ENCODE results near the gene TTBK1. TPM values are rescaled to one million over a fixed set of nuclear protein-coding genes. Genes with fewer than 3 reads are reported as not detected.

The TTBK1 gene
- total RNA-seq, 1 experiment from 2014 or later: 0.68 TPM

GRCh38 chr6:43247114-43247999, 4.1 kb downstream of the TTBK1 start (continued):
- TF ChIP-seq HMGXB4 (CRISPR knock-in tag; IDR thresholded peaks at IDR 0.05) (no peak), ARID4B (CRISPR knock-in tag; IDR thresholded peaks at IDR 0.05; ENCODE audit: borderline replicate concordance) (no peak), CTCF (IDR thresholded peaks at IDR 0.05) (no peak), ZNF532 (CRISPR knock-in tag; IDR thresholded peaks at IDR 0.05; ENCODE audit: borderline replicate concordance) (no peak), JUN (CRISPR knock-in tag; IDR thresholded peaks at IDR 0.05) (no peak), OVOL2 (CRISPR knock-in tag; IDR thresholded peaks at IDR 0.05; ENCODE audit: borderline replicate concordance) (no peak), ATF3 (CRISPR knock-in tag; conservative IDR thresholded peaks at IDR 0.05) (no peak), PRDM15 (CRISPR knock-in tag; IDR thresholded peaks at IDR 0.05) (peak; percentile 92), SMAD4 (CRISPR knock-in tag; IDR thresholded peaks at IDR 0.05) (no peak), ZBTB21 (CRISPR knock-in tag; IDR thresholded peaks at IDR 0.05; ENCODE audit: borderline replicate concordance) (no peak), ESRRA (CRISPR knock-in tag; IDR thresholded peaks at IDR 0.05; ENCODE audit: borderline replicate concordance) (no peak), PREB (CRISPR knock-in tag; IDR thresholded peaks at IDR 0.05; ENCODE audit: borderline replicate concordance) (no peak), GABPB1 (CRISPR knock-in tag; IDR thresholded peaks at IDR 0.05) (peak; percentile 75), NFYB (CRISPR knock-in tag; conservative IDR thresholded peaks at IDR 0.05; ENCODE audit: low read depth) (no peak), NR3C1 (CRISPR knock-in tag; conservative IDR thresholded peaks at IDR 0.05; ENCODE audit: low read depth) (no peak), FOXP4 (CRISPR knock-in tag; IDR thresholded peaks at IDR 0.05) (0 out of 2 replicates have a peak, but pooled peaks have one; percentile 18), FOXK1 (CRISPR knock-in tag; IDR thresholded peaks at IDR 0.05) (no peak)

Measured in WTC11 (cell line).